Trophoblast cell (in vitro differentiated cells and primary cell): ENCODE results near the gene MRPL24.
"Not testable (repeated sequence)": the region's sequence is repeated elsewhere in the genome, so short reads cannot be mapped to it uniquely, and the experiment has no call there.

ENCODE experiments used
- DNase-seq, 2 donors: peaks; one replicate each; pipeline ENCODE4 v3.0.0-alpha.2; 2016
- H2AFZ ChIP-seq: 2 replicates; pipeline ENCODE4 v1.6.1; 2013; ENCODE audit warnings: low read length, moderate library complexity, mild to moderate bottlenecking; ENCODE audit not compliant: insufficient read depth, poor library complexity
- H2AK5ac ChIP-seq: 2 replicates; pipeline ENCODE4 v1.6.1; 2013; ENCODE audit warnings: mild to moderate bottlenecking, low read length
- H2BK120ac ChIP-seq: 2 replicates; pipeline ENCODE4 v1.6.1; 2013; ENCODE audit warnings: low read length, mild to moderate bottlenecking, moderate library complexity; ENCODE audit not compliant: insufficient read depth, poor library complexity
- H2BK12ac ChIP-seq: 2 replicates; pipeline ENCODE4 v1.6.1; 2013; ENCODE audit warnings: mild to moderate bottlenecking, low read length, moderate library complexity
- H2BK5ac ChIP-seq: 2 replicates; pipeline ENCODE4 v1.6.1; 2013; ENCODE audit warnings: low read length, low read depth, moderate library complexity, mild to moderate bottlenecking; ENCODE audit not compliant: poor library complexity
- H3K14ac ChIP-seq: 2 replicates; pipeline ENCODE4 v1.6.1; 2013; ENCODE audit warnings: mild to moderate bottlenecking, low read length
- H3K18ac ChIP-seq: 2 replicates; pipeline ENCODE4 v1.6.1; 2013; ENCODE audit warnings: mild to moderate bottlenecking, low read length
- H3K23ac ChIP-seq: 2 replicates; pipeline ENCODE4 v1.6.1; 2013; ENCODE audit warnings: low read length
- H3K27ac ChIP-seq: 2 replicates; pipeline ENCODE4 v1.5.1; 2013; ENCODE audit warnings: low read depth, mild to moderate bottlenecking, inconsistent platforms, low read length, moderate library complexity
- H3K27me3 ChIP-seq: 2 replicates; pipeline ENCODE4 v1.6.1; 2013; ENCODE audit warnings: inconsistent platforms, mild to moderate bottlenecking, low read length, moderate library complexity; ENCODE audit not compliant: insufficient read depth
- H3K36me3 ChIP-seq, 2 experiments: 1 replicate in 1 of 2; 2 replicates in 1 of 2; pipeline ENCODE4 v1.6.1; 2013; ENCODE audit warnings: low read length in 2 of 2, mild to moderate bottlenecking in 2 of 2, moderate library complexity in 1 of 2; ENCODE audit not compliant: insufficient read depth in 2 of 2, control insufficient read depth in 1 of 2
- H3K4ac ChIP-seq: 2 replicates; pipeline ENCODE4 v1.6.1; 2013; ENCODE audit warnings: low read depth, mild to moderate bottlenecking, low read length, moderate library complexity
- H3K4me1 ChIP-seq, 2 experiments: 1 replicate in 1 of 2; 2 replicates in 1 of 2; pipeline ENCODE4 v1.6.1; 2013; ENCODE audit warnings: low read length in 2 of 2, mild to moderate bottlenecking in 2 of 2, moderate library complexity in 1 of 2; ENCODE audit not compliant: insufficient read depth in 2 of 2, control insufficient read depth in 1 of 2
- H3K4me2 ChIP-seq: 2 replicates; pipeline ENCODE4 v1.6.1; 2013; ENCODE audit warnings: inconsistent platforms, mild to moderate bottlenecking, low read length, moderate library complexity
- H3K4me3 ChIP-seq: 2 replicates; pipeline ENCODE4 v1.5.1; 2013; ENCODE audit warnings: mild to moderate bottlenecking, low read depth, low read length, inconsistent platforms
- H3K79me1 ChIP-seq: one replicate; pipeline ENCODE4 v1.6.1; 2013; ENCODE audit warnings: low read length
- H3K79me2 ChIP-seq: 2 replicates; pipeline ENCODE4 v1.6.1; 2013; ENCODE audit warnings: low read length, mild to moderate bottlenecking; ENCODE audit not compliant: control insufficient read depth, insufficient read depth, poor library complexity
- H3K9ac ChIP-seq: 2 replicates; pipeline ENCODE4 v1.6.1; 2013; ENCODE audit warnings: mild to moderate bottlenecking, low read length
- H3K9me3 ChIP-seq: 2 replicates; pipeline ENCODE4 v1.6.1; 2013; ENCODE audit warnings: low read depth, mild to moderate bottlenecking, control low read depth, inconsistent platforms, low read length; ENCODE audit not compliant: insufficient read depth
- H4K12ac ChIP-seq: 2 replicates; pipeline ENCODE4 v1.6.1; 2013; ENCODE audit warnings: low read depth, mild to moderate bottlenecking, low read length, moderate library complexity
- H4K8ac ChIP-seq: 2 replicates; pipeline ENCODE4 v1.6.1; 2013; ENCODE audit warnings: low read depth, mild to moderate bottlenecking, low read length, moderate library complexity
- H4K91ac ChIP-seq: one replicate; pipeline ENCODE4 v1.6.1; 2013; ENCODE audit warnings: low read depth, mild to moderate bottlenecking, low read length, moderate library complexity
- WGBS: extraction: QIAGEN DNeasy Blood & Tissue Kit; methylation state at CpG from one replicate; pipeline ENCODE4 v1.1.7; 2013; ENCODE audit warnings: missing lambda C conversion rate; ENCODE audit not compliant: insufficient read length, insufficient coverage; ENCODE audit errors: extremely low coverage; 5-methylcytosine and 5-hydroxymethylcytosine counted together

The MRPL24 gene

DNA sequence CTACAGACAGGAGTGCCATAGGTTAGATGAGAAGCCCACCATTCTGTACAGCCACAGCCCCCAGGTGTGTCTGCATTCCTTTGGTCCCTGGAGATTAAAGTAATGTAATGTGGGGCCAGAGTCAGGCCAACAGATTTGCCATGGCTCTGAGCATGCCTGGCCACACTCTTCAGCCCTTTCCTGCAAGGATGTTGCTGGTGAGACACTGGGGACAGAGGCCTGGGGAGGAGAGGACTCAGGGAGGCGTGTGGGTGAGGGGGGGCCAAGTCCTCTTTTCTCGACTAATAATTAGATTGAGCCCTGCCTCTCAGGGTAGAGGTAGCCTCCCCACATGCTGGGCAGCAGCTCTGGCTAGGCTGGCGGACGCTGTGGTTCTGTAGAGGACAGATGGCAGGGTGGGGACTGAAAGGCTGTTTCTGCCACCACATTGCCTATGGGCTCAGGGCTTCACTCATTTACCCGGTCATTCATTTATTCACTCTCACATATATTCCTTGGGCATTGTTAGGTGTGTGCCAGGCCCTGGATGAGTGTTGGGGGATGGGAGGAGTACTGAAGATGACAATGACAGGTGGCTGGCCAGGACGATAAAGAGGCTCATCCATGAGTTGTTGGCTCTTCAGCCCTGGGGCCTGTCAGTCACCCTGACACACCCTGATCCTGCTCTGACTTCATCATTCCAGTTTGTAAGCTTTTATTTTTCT lies 19.4 kb upstream of the MRPL24 start:
- no peaks in the 10 kb centered on the region for H3K27me3 ChIP-seq
- no peak overlapping the region for H2BK120ac ChIP-seq
- H3K9ac ChIP-seq: no peak overlapping the region
- H4K91ac ChIP-seq: no peak overlapping the region
- no peak overlapping the region for H4K12ac ChIP-seq
- no peaks in the 10 kb centered on the region for H3K79me1 ChIP-seq
- H3K4me3 ChIP-seq: no peak overlapping the region
- no peak overlapping the region for H2BK5ac ChIP-seq
- no peaks in the 10 kb centered on the region for H3K36me3 ChIP-seq
- no peak for DNase-seq
- WGBS: no CpG with 5 or more reads among the region's 6 CpGs
- H3K23ac ChIP-seq: no peak overlapping the region
- H3K4me2 ChIP-seq: no peak overlapping the region
- H3K27ac ChIP-seq: no peak overlapping the region
- no peak overlapping the region for H3K4ac ChIP-seq
- H3K4me1 ChIP-seq: no peaks in the 10 kb centered on the region
- H3K14ac ChIP-seq: no peak overlapping the region
- no peak overlapping the region for H4K8ac ChIP-seq
- no peak overlapping the region for H2BK12ac ChIP-seq
- H3K9me3 ChIP-seq: no peaks in the 10 kb centered on the region
- H2AFZ ChIP-seq: no peak overlapping the region
- H3K18ac ChIP-seq: no peak overlapping the region
- H2AK5ac ChIP-seq: no peak overlapping the region
- no peaks in the 10 kb centered on the region for H3K79me2 ChIP-seq

DNA sequence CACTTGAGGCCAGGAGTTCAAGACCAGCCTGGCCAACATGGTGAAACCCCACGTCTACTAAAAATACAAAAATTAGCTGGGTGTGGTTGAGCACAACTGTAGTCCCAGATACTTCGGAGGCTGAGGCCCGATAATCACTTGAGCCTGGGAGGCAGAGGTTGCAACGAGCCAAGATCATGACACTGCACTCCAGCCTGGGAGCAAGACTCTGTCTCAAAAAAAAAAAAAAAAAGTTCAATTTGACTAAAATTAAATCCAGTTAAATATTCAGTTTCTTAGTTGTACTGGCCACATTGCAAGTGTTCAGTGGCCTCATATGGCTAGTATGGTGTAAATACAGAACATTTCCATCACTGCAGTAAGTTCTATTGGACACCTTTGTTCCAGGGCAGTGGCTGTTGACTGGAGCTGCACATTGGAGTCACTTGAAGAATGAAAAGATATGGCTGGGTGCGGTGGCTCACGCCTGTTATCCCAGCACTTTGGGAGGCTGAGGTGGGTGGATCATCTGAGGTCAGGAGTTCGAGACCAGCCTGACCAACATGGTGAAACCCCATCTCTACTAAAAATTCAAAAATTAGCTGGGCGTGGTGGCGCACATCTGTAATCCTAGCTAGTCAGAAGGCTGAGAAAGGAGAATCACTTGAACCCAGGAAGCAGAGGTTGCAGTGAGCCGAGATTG lies 16.8 kb upstream of the MRPL24 start:
- not testable (repeated sequence) for H4K91ac ChIP-seq, H3K4me1 ChIP-seq

DNA sequence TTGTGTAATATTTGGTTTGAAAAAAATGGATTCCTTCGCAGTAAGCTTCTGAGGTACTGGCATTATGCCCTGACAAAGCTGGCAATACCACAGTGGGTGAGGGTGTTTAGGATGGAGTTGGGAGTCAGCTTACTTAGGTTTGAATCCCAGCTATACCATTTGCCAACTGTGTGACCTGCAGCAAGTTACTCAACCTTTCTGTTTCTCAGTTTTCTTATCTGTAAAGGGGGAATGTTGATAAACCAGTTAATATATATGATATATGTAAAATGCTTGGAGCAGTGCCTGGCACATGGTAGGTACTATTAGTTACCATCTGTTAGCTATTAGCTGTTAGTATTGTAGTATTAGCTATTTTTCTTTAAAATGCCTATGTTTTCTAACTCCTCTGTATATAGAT lies 15.5 kb upstream of the MRPL24 start:
- Histone ChIP-seq H3K9ac (no peak overlapping the region), H3K4ac (no peak overlapping the region), H2AFZ (no peak overlapping the region), H3K36me3 (peaks cover 0 to 3% of the 10 kb centered on the region in 2 experiments), H3K79me2 (peaks cover 6% of the 10 kb centered on the region), H3K4me3 (no peak overlapping the region), H3K18ac (no peak overlapping the region), H2BK5ac (no peak overlapping the region), H3K9me3 (no peaks in the 10 kb centered on the region), H4K12ac (no peak overlapping the region), H2AK5ac (no peak overlapping the region), H3K79me1 (peaks cover 6% of the 10 kb centered on the region), H4K91ac (no peak overlapping the region), H3K4me2 (no peak overlapping the region), H3K27ac (no peak overlapping the region), H3K23ac (no peak overlapping the region), H3K4me1 (peaks cover 0 to 5% of the 10 kb centered on the region in 2 experiments), H4K8ac (no peak overlapping the region), H2BK120ac (no peak overlapping the region), H3K14ac (no peak overlapping the region), H3K27me3 (no peaks in the 10 kb centered on the region), H2BK12ac (no peak overlapping the region)
- no CpG with 5 or more reads among the region's 1 CpG for WGBS
- peak; percentile 51 to 88 for DNase-seq

More for the DNA sequence above, 16.8 kb upstream of the MRPL24 start:
- not testable (repeated sequence) for H3K23ac ChIP-seq, H3K27me3 ChIP-seq, H2BK12ac ChIP-seq, H3K4ac ChIP-seq, H4K8ac ChIP-seq, H2BK120ac ChIP-seq, H3K27ac ChIP-seq, H2AK5ac ChIP-seq, H3K18ac ChIP-seq, H3K79me2 ChIP-seq, H2BK5ac ChIP-seq, H3K14ac ChIP-seq, H3K4me2 ChIP-seq, H3K79me1 ChIP-seq, H2AFZ ChIP-seq, H3K9ac ChIP-seq, H3K9me3 ChIP-seq, H3K4me3 ChIP-seq, H4K12ac ChIP-seq, H3K36me3 ChIP-seq, DNase-seq
- WGBS: no CpG with 5 or more reads among the region's 10 CpGs

DNA sequence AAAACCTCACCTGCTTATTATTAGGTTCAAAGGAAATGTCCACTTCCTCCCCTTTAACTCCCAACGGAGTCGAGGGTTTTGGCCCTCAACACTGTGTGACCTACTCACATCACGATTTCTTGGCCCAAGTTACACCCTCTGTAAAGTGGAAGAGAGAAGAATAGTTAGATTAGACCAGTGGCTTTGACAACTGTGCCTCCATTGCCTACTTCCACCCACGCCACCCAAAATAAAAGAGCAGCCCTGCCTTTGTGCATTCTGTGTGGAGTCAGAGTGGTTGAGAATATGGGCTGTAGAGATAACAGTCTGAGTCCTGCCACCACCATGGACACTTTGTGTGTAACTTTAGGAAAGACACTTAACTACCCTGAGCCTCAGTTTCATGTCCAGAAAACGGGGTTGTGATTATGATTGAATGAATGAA lies 14.7 kb upstream of the MRPL24 start:
- H3K27me3 ChIP-seq: no peaks in the 10 kb centered on the region
- H3K79me2 ChIP-seq: peaks cover 13% of the 10 kb centered on the region
- no peak overlapping the region for H3K4me3 ChIP-seq
- H4K91ac ChIP-seq: no peak overlapping the region
- H2AK5ac ChIP-seq: no peak overlapping the region
- H3K9me3 ChIP-seq: no peaks in the 10 kb centered on the region
- no peak overlapping the region for H3K9ac ChIP-seq
- H3K4ac ChIP-seq: no peak overlapping the region
- H2BK5ac ChIP-seq: no peak overlapping the region
- H3K27ac ChIP-seq: no peak overlapping the region
- H2BK12ac ChIP-seq: no peak overlapping the region
- no peak overlapping the region for H2BK120ac ChIP-seq
- DNase-seq: no peak
- no CpG with 5 or more reads among the region's 5 CpGs for whole genome bisulfite sequencing
- no peak overlapping the region for H4K12ac ChIP-seq
- peaks cover 14% of the 10 kb centered on the region for H3K79me1 ChIP-seq
- H3K18ac ChIP-seq: no peak overlapping the region
- no peak overlapping the region for H3K4me2 ChIP-seq
- H3K36me3 ChIP-seq: peaks cover 0 to 3% of the 10 kb centered on the region in 2 experiments
- no peak overlapping the region for H2AFZ ChIP-seq
- H3K23ac ChIP-seq: no peak overlapping the region
- H3K4me1 ChIP-seq: peaks cover 0 to 5% of the 10 kb centered on the region in 2 experiments
- H3K14ac ChIP-seq: no peak overlapping the region
- no peak overlapping the region for H4K8ac ChIP-seq
